GM12878 (cell line): Measurements from ENCODE around the gene CBLIF. TPM values are rescaled to one million over a fixed set of nuclear protein-coding genes. Genes with fewer than 3 reads are reported as not detected.

Experiments
- ATAC-seq: fragments of 200-7000 bp; cut with Tn5 transposase; 3 replicates; pipeline ENCODE4 v1.9.1; 2020; ENCODE audit warnings: mild to moderate bottlenecking, moderate library complexity
- BruUV-seq: library from RNA; stranded (reverse); fragments of 400-500 nt; replicated peaks from 2 replicates; lab custom pipeline; 2021; lab: Mats Ljungman, UMichigan
- CTCF ChIA-PET: fragments of 300-600 bp; sonication (Branson Sonifier 250); formaldehyde crosslinking; extraction: SDS; loops from one replicate; lab custom pipeline; 2021; ENCODE audit warnings: inconsistent platforms; lab: Yijun Ruan, JAX
- POLR2A ChIA-PET: fragments of 350-600 bp; formaldehyde crosslinking; extraction: SDS; loops from one replicate; lab custom pipeline; 2021; ENCODE audit warnings: inconsistent platforms; lab: Charles Lee
- RAD21 ChIA-PET: fragments of 300-600 bp; sonication (Branson Sonifier 250); formaldehyde crosslinking; loops from one replicate; lab custom pipeline; 2023; ENCODE audit warnings: antibody characterized with exemption; ENCODE audit not compliant: unreplicated experiment; lab: Charles Lee
- SMC1A ChIA-PET: fragments of 300-600 bp; sonication (Branson Sonifier 250); formaldehyde crosslinking; loops from one replicate; lab custom pipeline; 2023; ENCODE audit not compliant: unreplicated experiment, uncharacterized antibody; lab: Charles Lee
- DNase-seq: peaks from one replicate; pipeline ENCODE4 v3.0.0-alpha.2; 2011; ENCODE audit warnings: low read depth, low spot score
- FAIRE-seq: peaks from 3 replicates; lab custom pipeline; 2011; peaks lifted over from hg19 to GRCh38; lab: Jason Lieb, UNC
- H2AFZ ChIP-seq: 2 replicates; pipeline ENCODE4 v1.6.0; 2011; ENCODE audit warnings: low read depth, low read length, control low read depth; ENCODE audit not compliant: control insufficient read depth
- H3K27ac ChIP-seq: 2 replicates; pipeline ENCODE4 v1.5.1; 2011; ENCODE audit warnings: control low read depth; ENCODE audit not compliant: control insufficient read depth, insufficient read depth
- H3K27me3 ChIP-seq, 2 experiments: replicated peaks in 1 of 2; 2 replicates each; pipeline versions ENCODE4 v1.6.0 to v1.6.1; 2011; ENCODE audit warnings: low read length in 1 of 2; ENCODE audit not compliant: control insufficient read depth in 2 of 2, insufficient read depth in 2 of 2
- H3K36me3 ChIP-seq, 2 experiments: 2 replicates each; pipeline ENCODE4 v1.5.1; 2011; ENCODE audit warnings: low read length in 1 of 2; ENCODE audit not compliant: control insufficient read depth in 2 of 2, insufficient read depth in 2 of 2
- H3K4me1 ChIP-seq: 2 replicates; pipeline ENCODE4 v1.6.1; 2011; ENCODE audit warnings: mild to moderate bottlenecking, low read length, moderate library complexity, mixed read lengths; ENCODE audit not compliant: control insufficient read depth, insufficient read depth
- H3K4me2 ChIP-seq: 2 replicates; pipeline ENCODE4 v1.6.0; 2011; ENCODE audit warnings: control low read depth; ENCODE audit not compliant: control insufficient read depth, insufficient read depth
- H3K4me3 ChIP-seq: fragments of 200-600 bp; sonication (generic); 2 replicates; pipeline ENCODE4 v1.5.1; 2016
- H3K79me2 ChIP-seq: 2 replicates; pipeline ENCODE4 v1.6.0; 2011; ENCODE audit warnings: low read length; ENCODE audit not compliant: control insufficient read depth, insufficient read depth
- H3K9ac ChIP-seq: 2 replicates; pipeline ENCODE4 v1.8.0; 2011; ENCODE audit warnings: low read length, control low read depth, mixed read lengths; ENCODE audit not compliant: control insufficient read depth, insufficient read depth
- H3K9me3 ChIP-seq: replicated peaks from 3 replicates; pipeline ENCODE4 v1.5.1; 2011; ENCODE audit warnings: mild to moderate bottlenecking, low read length; ENCODE audit not compliant: control insufficient read depth, insufficient read depth
- H4K20me1 ChIP-seq: 2 replicates; pipeline ENCODE4 v1.6.0; 2011; ENCODE audit not compliant: control insufficient read depth, insufficient read depth
- ATF2 ChIP-seq: IDR thresholded peaks from 2 replicates; pipeline ENCODE4 v1.6.1; 2012; ENCODE audit warnings: low read length, inconsistent platforms
- CBX3 ChIP-seq: fragments of 200-600 bp; sonication (generic); IDR thresholded peaks from 2 replicates; pipeline ENCODE4 v1.6.1; 2016; ENCODE audit warnings: low read depth, borderline replicate concordance
- CHD4 ChIP-seq: fragments of 200-600 bp; sonication (generic); IDR thresholded peaks from 2 replicates; pipeline ENCODE4 v1.6.1; 2016; ENCODE audit warnings: mild to moderate bottlenecking
- EGR1 ChIP-seq, 2 experiments: IDR thresholded peaks; 1 replicate in 1 of 2; 2 replicates in 1 of 2; pipeline ENCODE4 v1.6.1; 2011 to 2012; ENCODE audit warnings: low read depth in 2 of 2, low read length in 2 of 2, borderline replicate concordance in 1 of 2, mild to moderate bottlenecking in 1 of 2, moderate library complexity in 1 of 2
- FOXM1 ChIP-seq: IDR thresholded peaks from 2 replicates; pipeline ENCODE4 v1.6.1; 2012; ENCODE audit warnings: low read depth, mild to moderate bottlenecking, inconsistent platforms, low read length, moderate library complexity
- HSF1 ChIP-seq: fragments of 150-350 bp; IDR thresholded peaks from 2 replicates; pipeline ENCODE4 v1.6.1; 2014; ENCODE audit warnings: mild to moderate bottlenecking, low read depth, low read length
- IRF4 ChIP-seq: IDR thresholded peaks from 2 replicates; pipeline ENCODE4 v1.6.1; 2011; ENCODE audit warnings: low read depth, low read length
- JUNB ChIP-seq: IDR thresholded peaks from 2 replicates; pipeline ENCODE4 v1.6.1; 2016; ENCODE audit warnings: antibody characterized with exemption, mild to moderate bottlenecking
- KAT2A ChIP-seq: conservative IDR thresholded peaks from 2 replicates; pipeline ENCODE4 v1.6.1; 2011; ENCODE audit warnings: low read depth, low read length; ENCODE audit not compliant: control insufficient read depth
- NR2F1 ChIP-seq: fragments of 450-650 bp; conservative IDR thresholded peaks from 2 replicates; pipeline ENCODE4 v1.6.1; 2017; ENCODE audit warnings: mild to moderate bottlenecking
- NRF1 ChIP-seq: conservative IDR thresholded peaks from 2 replicates; pipeline ENCODE4 v1.6.1; 2011; ENCODE audit warnings: mild to moderate bottlenecking, low read depth, low read length, improper control_type of control experiment
- RAD21 ChIP-seq: IDR thresholded peaks from 2 replicates; pipeline ENCODE4 v1.6.1; 2011; ENCODE audit warnings: mild to moderate bottlenecking, low read depth, low read length, moderate library complexity; ENCODE audit not compliant: insufficient read depth
- SIX5 ChIP-seq: IDR thresholded peaks from 2 replicates; pipeline ENCODE4 v1.6.1; 2011; ENCODE audit warnings: mild to moderate bottlenecking, low read depth, low read length, moderate library complexity; ENCODE audit not compliant: severe bottlenecking
- SMAD5 ChIP-seq: IDR thresholded peaks from 2 replicates; pipeline ENCODE4 v1.6.1; 2016; ENCODE audit warnings: antibody characterized with exemption, low read depth
- SMARCA5 ChIP-seq: fragments of 450-650 bp; IDR thresholded peaks from 2 replicates; pipeline ENCODE4 v1.6.1; 2017; ENCODE audit warnings: mild to moderate bottlenecking
- SMC3 ChIP-seq: IDR thresholded peaks from 2 replicates; pipeline ENCODE4 v1.6.1; 2011; ENCODE audit warnings: low read length, improper control_type of control experiment, borderline replicate concordance
- STAT1 ChIP-seq: fragments of 450-650 bp; conservative IDR thresholded peaks from 2 replicates; pipeline ENCODE4 v1.6.1; 2014; ENCODE audit warnings: antibody characterized with exemption, mild to moderate bottlenecking
- TARDBP ChIP-seq: IDR thresholded peaks from 2 replicates; pipeline ENCODE4 v1.6.1; 2016; ENCODE audit warnings: borderline replicate concordance
- ZBTB11 ChIP-seq: fragments of 450-650 bp; formaldehyde crosslinking; IDR thresholded peaks from 2 replicates; pipeline ENCODE4 v1.5.0; 2022; ENCODE audit warnings: mild to moderate bottlenecking, missing genetic modification characterization
- ZNF384 ChIP-seq: IDR thresholded peaks from 2 replicates; pipeline ENCODE4 v1.6.1; 2012; ENCODE audit warnings: low read depth, mild to moderate bottlenecking, low read length, improper control_type of control experiment, borderline replicate concordance
- WGBS: methylation state at CpG from one replicate; pipeline ENCODE4 v1.1.6; 2016; ENCODE audit warnings: low lambda C conversion rate; ENCODE audit not compliant: insufficient replicate concordance, insufficient coverage; ENCODE audit errors: missing lambda C conversion rate; 5-methylcytosine and 5-hydroxymethylcytosine counted together
- in situ Hi-C: fragments of 300-500 bp; cut with MboI; formaldehyde crosslinking; loops from 9 replicates; pipeline ENCODE4 v1.14.3; 2018; ENCODE audit warnings: mixed read lengths
- intact Hi-C: fragments of 100-400 bp; cut with micrococcal nuclease; formaldehyde crosslinking; loops from one replicate; pipeline ENCODE4 v1.14.2; 2022; ENCODE audit not compliant: unreplicated experiment
- polyA plus RNA-seq, 11 experiments: library from polyadenylated mRNA; depleted of rRNA in 4 of 11; unstranded in 6 of 11; stranded (reverse) in 5 of 11; fragments of >200 nt; fragmentation: Nextera tagmentation in 4 of 11; fragmentation: Illumina TruSeq in 1 of 11; extraction: Ambion mirVana in 4 of 11; extraction: Trizol in 1 of 11; gene quantifications; 1 replicate in 1 of 11; 2 replicates in 10 of 11; pipeline versions ENCODE4 v1.2.1 to v1.2.3, GENCODE V29; 2011 to 2016; ENCODE audit warnings: inconsistent platforms in 2 of 11, missing spikeins in 2 of 11, low read depth in 1 of 11
- total RNA-seq, 4 experiments: library from RNA; depleted of rRNA in 3 of 4; stranded (reverse); fragments of >200 nt in 3 of 4; fragmentation: Illumina TruSeq in 1 of 4; extraction: Trizol in 1 of 4; gene quantifications; 2 replicates each; pipeline versions ENCODE4 v1.2.1 to v1.2.3, GENCODE V29; 2013 to 2021

Gene CBLIF
- total and polyA plus RNA-seq, 10 of the 15 experiments (the other 5 are each of a cell fraction or from before 2014, with no cell fraction given): not detected

GRCh38 chr11:59866836-59867235 is 21.5 kb upstream of the CBLIF start:
- ATAC-seq: no peak
- H3K4me1 ChIP-seq: no peaks in the 10 kb centered on the region
- in situ Hi-C loops (no loop called here), intact Hi-C loops (no loop called here)
- H3K36me3 ChIP-seq: no peaks in the 10 kb centered on the region
- BruUV-seq: no TSS peak
- H4K20me1 ChIP-seq: no peaks in the 10 kb centered on the region
- H3K4me3 ChIP-seq: no peak overlapping the region
- no peak for TF ChIP-seq STAT1
- TF ChIP-seq SMARCA5: no peak
- TF ChIP-seq ZBTB11 (CRISPR knock-in tag): no peak
- TF ChIP-seq ATF2: no peak
- no peak for TF ChIP-seq CHD4
- TF ChIP-seq HSF1: no peak
- no peak for TF ChIP-seq NRF1
- TF ChIP-seq FOXM1: no peak
- no peak for TF ChIP-seq TARDBP
- no peak for TF ChIP-seq CBX3
- TF ChIP-seq SMAD5: no peak
- no peak for TF ChIP-seq IRF4
- no peak for TF ChIP-seq NR2F1
- TF ChIP-seq ZNF384: no peak
- TF ChIP-seq SMC3: no peak
- TF ChIP-seq JUNB: no peak
- TF ChIP-seq EGR1 (IDR thresholded peaks at IDR 0.05; ENCODE audit: borderline replicate concordance in 1 of 2, low read depth in 2 of 2, low read length in 2 of 2): no peak
- TF ChIP-seq KAT2A: no peak
- TF ChIP-seq RAD21: no peak
- TF ChIP-seq SIX5: no peak
- 0 out of 4 replicates have a peak, but pooled peaks cover 0 to 2% of the 10 kb centered on the region in 2 experiments for H3K27me3 ChIP-seq
- no peaks in the 10 kb centered on the region for H3K9me3 ChIP-seq
- ChIA-PET CTCF (no interaction called here), SMC1A (interaction anchor here (0.5 kb wide), 1 partner anchor 20 kb away, joined by 4 read pairs; no protein-coding TSS in a partner anchor), RAD21 (no interaction called here), POLR2A (no interaction called here)
- no peaks in the 10 kb centered on the region for H3K79me2 ChIP-seq
- H3K9ac ChIP-seq: no peak overlapping the region
- WGBS: 0% methylated on average over 1 of the region's 1 CpG
- H3K4me2 ChIP-seq: no peak overlapping the region
- no peak for DNase-seq
- no peak for FAIRE-seq
- no peak overlapping the region for H3K27ac ChIP-seq
- no peak overlapping the region for H2AFZ ChIP-seq
